ENCODE measurements around the gene TPX2. TPM values are rescaled to one million over a fixed set of nuclear protein-coding genes. Genes with fewer than 3 reads are reported as not detected.

TPX2 gene
- total RNA-seq, 2 experiments from 2014 or later, result 78.5 to 79.1 TPM

- POLR2A ChIA-PET, result no interaction called here
These were observed 97.1 kb downstream of the TPX2 start for GRCh38 chr20:31835977-31836852.

GRCh38 chr20:31836853-31837608, 97.9 kb downstream of the TPX2 start:
- ChIA-PET POLR2A (no interaction called here), CTCF (interaction anchor here (0.6 to 1.9 kb wide), 4 partner anchors 10 to 33 kb away, joined by 3 to 5 read pairs (median 4); no protein-coding TSS in a partner anchor)

More at GRCh38 chr20:31835977-31836852, 97.1 kb downstream of the TPX2 start:
- CTCF ChIA-PET, result interaction anchor here (0.9 kb wide), 1 partner anchor 11 kb away, joined by 3 read pairs; no protein-coding TSS in a partner anchor

DNA sequence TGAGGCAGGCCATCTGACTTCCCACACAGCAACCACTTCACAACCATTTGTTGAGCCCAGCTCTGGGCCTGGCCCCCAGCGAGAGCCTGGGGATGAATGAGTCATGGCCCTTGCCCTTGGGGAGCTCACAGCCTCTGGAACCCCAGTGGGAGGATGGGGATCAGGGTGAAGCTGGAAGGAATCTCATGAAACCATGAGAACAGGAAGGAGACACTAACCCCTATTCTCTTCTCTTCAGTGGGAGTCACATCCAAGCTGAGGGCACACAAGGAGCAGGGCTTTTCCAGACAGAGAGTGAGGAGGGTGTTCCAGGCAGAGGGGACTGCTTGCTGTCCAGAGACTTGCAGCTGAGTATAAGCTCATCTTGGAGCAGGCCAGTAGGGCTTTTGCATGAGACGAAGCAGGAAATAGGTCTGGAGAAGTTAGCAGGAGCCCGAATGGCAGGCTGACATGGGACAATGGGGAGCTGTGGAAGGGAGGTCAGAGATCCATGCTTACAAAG, 98.9 kb downstream of the TPX2 start:
- ChIA-PET CTCF (interaction anchor here (1.6 to 1.9 kb wide), 2 partner anchors 14 to 16 kb away, joined by 4 to 5 read pairs; no protein-coding TSS in a partner anchor), POLR2A (no interaction called here)

- ChIA-PET POLR2A (no interaction called here), CTCF (interaction anchor here (1.6 to 1.9 kb wide), 2 partner anchors 13 to 17 kb away, joined by 4 to 5 read pairs; no protein-coding TSS in a partner anchor)
These were observed 99.7 kb downstream of the TPX2 start for GRCh38 chr20:31838646-31839292.

DNA sequence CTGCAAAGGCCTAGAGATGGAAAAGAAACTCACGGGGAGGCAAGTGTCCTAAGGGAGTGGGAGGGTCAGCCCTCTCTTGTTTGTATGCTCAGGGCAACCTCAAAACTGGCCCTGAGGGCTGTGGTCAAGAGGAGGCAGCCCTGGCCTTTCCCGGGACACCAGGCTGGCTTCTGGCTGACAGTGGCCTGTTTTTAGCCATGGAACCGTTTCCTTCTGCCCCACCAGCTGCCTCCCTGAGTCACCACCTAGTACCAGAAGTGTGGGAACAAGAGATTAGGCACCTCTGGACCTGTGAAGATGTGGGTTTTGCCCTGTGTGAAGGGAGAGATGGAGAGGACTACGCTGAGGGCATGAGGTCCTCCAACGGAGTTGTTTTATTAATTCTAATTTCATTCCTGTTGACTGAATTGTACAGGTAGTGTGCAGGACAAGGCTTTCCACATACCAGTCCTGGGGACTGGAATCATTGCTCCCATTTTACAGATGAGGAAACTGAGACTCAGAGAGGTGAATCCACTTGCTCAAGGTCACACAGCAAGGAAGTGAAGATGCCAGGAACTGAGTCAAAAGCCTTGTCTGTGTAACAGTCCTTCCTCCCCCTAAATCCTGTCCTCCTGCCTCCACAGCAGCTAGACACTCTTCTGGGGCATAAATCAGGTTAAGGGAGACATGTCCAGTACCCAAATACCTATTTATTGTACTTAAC, 100.8 kb downstream of the TPX2 start:
- CTCF ChIA-PET, result interaction anchor here (0.9 kb wide), 1 partner anchor 13 kb away, joined by 3 read pairs; no protein-coding TSS in a partner anchor
- POLR2A ChIA-PET, result no interaction called here

DNA sequence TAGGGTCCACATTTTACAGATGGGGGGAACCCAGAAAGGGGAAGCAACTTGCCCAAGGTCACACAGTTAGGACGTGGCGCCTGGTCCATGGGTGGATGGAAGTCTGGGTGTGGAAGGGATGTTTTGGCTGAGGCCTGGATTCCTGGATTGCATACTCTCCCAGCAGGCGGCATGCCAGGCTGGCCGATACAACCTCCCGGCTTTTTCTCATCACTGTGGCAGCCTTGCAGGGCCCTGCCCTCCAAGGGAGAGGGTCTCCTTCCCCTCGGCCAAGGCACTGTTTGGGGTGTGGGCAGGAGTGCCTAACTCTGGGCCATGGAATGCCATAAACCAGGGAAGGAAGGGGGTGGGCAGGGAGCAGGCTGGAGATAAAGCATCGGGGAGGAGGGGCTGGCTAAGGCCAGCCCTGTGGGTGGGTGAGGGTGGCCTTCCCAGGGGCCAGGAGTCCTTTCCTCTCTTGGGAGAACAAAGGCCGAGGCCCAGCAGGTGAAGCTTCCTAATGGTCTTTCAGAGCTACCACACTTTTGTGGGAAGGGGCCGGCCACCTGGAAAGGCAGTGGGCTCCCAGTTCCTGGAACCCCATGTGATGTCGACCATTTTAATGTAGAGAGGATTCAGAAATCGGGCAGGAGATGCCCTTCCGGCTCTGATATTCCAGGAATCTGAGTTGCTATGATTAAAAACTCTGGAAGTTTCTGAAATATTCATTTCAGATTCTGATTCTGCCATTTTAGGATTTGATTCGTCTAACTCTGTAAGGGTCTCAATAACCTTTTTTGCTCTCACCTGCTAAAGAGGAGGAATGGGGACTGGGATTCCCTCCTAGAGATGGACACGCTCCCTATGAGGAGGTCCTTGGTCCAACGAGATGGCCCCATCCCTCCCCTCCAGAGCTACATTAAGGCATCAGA, 102.1 kb downstream of the TPX2 start:
- ChIA-PET POLR2A (no interaction called here), CTCF (interaction anchor here (0.6 to 0.9 kb wide), 3 partner anchors 11 to 18 kb away, joined by 3 read pairs; no protein-coding TSS in a partner anchor)

DNA sequence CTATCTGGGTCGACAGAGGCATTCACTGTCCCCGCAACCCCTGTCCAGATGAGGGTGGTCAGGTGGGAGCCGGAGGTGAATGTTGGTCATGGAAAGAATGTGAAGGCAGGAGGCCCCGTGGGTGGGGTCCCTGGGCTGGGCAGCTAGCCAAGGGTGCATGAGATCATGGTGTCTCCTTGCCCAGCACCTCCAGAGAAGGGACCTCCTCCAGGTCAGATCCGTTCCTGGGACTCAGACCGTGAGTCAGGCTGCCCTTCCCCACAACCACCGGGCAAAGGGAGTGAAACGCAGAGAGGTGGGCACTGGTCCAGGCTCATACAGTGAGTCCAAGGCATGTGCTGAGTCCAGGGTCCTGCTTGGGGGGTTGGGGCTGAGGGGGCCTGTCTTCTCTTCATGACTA, 102.8 kb downstream of the TPX2 start:
- ChIA-PET CTCF (no interaction called here), POLR2A (no interaction called here)

- POLR2A ChIA-PET, result no interaction called here
- CTCF ChIA-PET, result no interaction called here
These were observed 103.5 kb downstream of the TPX2 start for GRCh38 chr20:31842471-31843157.

DNA sequence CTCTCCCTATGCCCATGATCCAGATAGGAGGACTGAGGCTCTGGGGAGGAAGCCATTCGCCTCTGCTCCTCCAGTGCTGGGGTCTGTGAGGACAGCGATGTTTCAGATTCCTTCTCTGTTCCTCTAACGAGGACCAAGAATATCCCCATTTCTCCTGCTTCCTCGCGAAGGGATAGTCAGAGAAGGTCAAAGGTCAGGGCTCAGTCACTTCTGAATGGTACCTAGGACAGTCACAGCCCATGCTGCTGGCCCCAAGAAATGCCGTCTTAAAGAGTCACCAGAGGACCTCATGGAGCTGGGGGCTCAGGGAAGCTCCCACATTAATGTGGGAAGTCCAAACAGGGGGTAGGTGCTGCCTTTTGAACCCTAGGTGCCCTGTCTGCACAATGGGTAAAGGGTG, 104.2 kb downstream of the TPX2 start:
- CTCF ChIA-PET, result no interaction called here
- POLR2A ChIA-PET, result no interaction called here

DNA sequence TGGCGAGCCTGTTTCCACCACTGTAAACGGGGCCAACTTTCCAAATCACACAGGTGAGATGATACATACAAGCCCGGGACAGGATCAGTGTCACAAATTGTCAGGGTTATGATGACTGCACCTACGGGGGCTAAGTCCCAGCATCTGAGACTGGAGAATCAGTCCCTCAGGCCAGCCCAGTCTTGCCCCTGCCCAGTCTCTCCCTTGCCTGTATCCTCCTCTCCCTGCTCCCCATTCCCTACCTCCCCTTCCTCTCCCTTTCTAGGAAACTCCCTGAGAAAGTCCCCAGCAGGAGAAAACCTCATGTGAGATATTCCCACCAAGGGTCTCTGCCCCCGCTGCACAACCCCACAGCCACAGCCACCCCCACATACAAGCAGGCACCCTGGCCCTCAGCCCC, 104.8 kb downstream of the TPX2 start:
- POLR2A ChIA-PET, result no interaction called here
- CTCF ChIA-PET, result interaction anchor here (1.3 kb wide), 1 partner anchor 20 kb away, joined by 5 read pairs; no protein-coding TSS in a partner anchor

- ChIA-PET POLR2A (no interaction called here), CTCF (interaction anchor here (0.5 to 1.6 kb wide), 3 partner anchors 21 to 187 kb away, joined by 3 to 5 read pairs (median 4); no protein-coding TSS in a partner anchor)
These were observed 105.7 kb downstream of the TPX2 start for GRCh38 chr20:31844737-31845299.

- ChIA-PET POLR2A (no interaction called here), CTCF (interaction anchor here (0.5 to 2.3 kb wide), 5 partner anchors 22 to 187 kb away, joined by 3 to 18 read pairs (median 4); no protein-coding TSS in a partner anchor)
These were observed 106.3 kb downstream of the TPX2 start, which contains the start of gene FOXS1 for GRCh38 chr20:31845300-31845863. FOXS1 (minus strand) TSS chr20:31845604; CDS start chr20:31845542, 62 bp downstream.

DNA sequence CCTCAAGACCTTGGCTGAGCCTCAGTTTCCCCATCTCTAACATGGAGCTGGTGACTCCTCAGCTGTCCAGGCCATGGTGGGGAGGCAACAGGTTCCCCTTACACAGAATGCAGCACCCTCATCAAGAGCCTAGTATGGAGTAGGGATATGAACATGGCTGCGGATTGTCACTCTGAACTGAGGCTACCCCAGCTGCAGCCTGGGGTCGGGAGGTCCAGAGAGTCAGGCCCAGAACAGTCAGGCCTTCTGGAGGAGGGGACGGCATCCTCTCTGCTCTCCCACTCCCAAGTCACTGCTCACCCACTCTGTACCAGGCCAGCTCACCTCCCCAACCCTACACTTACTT, 107.7 kb downstream of the TPX2 start:
- POLR2A ChIA-PET, result interaction anchor here (0.7 kb wide), 1 partner anchor 20 kb away, joined by 3 read pairs; no protein-coding TSS in a partner anchor
- CTCF ChIA-PET, result interaction anchor here (0.5 to 2.3 kb wide), 20 partner anchors 9 to 202 kb away, joined by 3 to 18 read pairs (median 3); no protein-coding TSS in a partner anchor

DNA sequence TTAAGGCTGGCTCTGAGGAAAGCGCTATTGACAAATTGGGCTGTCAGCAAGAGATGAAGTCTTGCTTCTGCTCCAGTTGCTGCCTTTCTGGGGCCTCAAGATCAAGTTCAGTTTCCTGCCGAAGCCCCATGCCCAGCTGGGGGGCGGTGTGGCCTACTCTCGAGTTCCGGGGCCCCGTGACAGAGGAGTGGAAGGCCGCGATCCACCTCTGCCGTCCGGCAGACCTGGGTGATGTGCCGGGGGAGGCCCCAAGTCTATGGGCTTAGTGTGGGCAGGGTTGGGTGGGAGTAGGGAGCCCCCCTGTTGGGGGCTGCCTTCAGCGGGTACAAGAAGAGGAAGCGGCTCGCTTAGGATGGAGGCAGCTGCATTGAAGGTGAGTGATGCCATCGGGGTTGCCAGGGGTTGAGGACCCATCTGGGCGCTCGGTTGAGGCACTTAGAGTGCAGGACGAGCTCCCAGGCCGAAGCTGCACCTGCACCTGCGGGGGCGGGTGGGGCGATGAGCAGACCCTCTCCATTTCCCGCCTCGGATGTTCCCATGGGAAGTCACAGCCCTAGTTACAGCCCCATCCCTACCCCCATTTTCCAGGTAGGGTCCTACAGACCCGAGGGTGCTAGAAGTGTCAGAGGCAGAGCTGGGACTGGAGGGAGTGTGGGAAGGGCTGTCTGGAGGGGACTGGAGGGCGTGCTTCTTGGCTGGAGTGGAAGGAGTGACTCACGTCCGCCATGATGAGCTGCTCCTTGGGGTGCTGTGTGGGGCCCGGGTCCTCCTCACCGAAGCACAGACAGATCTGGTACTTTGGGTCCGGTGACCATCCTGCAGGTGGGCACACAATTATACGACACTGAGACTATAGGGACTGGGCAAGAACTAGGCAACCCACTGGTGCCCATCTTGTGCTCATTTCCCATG, 109.3 kb downstream of the TPX2 start:
- POLR2A ChIA-PET, result no interaction called here

GRCh38 chr20:31849306-31849930, 110.3 kb downstream of the TPX2 start:
- ChIA-PET CTCF (interaction anchor here (0.8 to 3.7 kb wide), 3 partner anchors 20 to 293 kb away, joined by 3 to 21 read pairs (median 3); no protein-coding TSS in a partner anchor), POLR2A (no interaction called here)

More for the DNA sequence above, 109.3 kb downstream of the TPX2 start:
- CTCF ChIA-PET, result interaction anchor here (0.9 to 1.9 kb wide), 4 partner anchors 15 to 184 kb away, joined by 3 to 7 read pairs (median 3); no protein-coding TSS in a partner anchor
